HL-60/S4 (cell line): ENCODE results near the gene PBX3.

Experiments
- in situ Hi-C: fragments of 300-500 bp; cut with MboI; formaldehyde crosslinking; loops from 2 replicates; pipeline ENCODE4 v1.14.3; 2022; ENCODE audit warnings: low sequenced_read_pairs

Gene PBX3

GRCh38 chr9:125968714-125969374, 221.7 kb downstream of the PBX3 start:
- in situ Hi-C loops, result no loop called here

DNA sequence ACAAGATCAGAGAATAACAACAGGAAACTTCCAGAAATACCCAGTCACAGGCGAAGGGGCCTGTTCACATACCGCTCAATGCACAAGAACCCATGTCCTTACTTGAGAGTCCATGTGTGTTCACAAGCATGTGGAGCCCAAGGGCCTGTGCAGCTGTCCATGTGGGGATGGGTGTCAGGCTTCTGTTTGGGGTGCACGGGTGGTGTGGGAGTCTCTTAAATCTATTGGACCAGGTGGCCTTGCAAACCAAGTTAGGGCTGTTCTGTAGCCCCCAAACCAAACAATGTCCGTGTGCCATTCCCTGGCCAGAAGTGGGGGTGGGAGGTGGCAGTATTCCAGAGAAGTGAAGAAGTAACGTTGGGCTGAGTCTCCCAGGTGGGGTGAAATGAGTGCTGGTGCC, 222.3 kb downstream of the PBX3 start:
- in situ Hi-C loops, result no loop called here

GRCh38 chr9:125969868-125970267, 222.7 kb downstream of the PBX3 start:
- in situ Hi-C loops, result no loop called here

DNA sequence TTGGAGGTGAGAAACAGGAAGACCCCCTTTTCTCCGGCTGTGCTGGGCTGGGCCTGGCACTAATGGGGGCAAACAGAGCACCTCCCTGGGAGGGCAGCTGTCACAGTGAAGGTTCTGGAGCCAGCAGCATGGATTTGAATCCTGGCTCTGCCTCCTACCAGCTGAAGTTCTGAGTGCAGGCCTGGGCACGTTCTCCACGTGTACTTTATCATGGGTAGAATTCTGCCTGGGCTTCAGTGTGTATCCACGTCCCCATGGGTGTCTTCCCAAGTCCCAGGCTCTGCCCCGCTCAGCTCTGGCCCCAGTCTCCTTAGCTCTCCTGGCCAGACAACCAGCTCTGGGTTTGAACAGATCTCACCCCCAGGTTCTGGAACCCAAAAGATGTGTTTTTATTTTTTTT, 223.2 kb downstream of the PBX3 start:
- in situ Hi-C loops, result no loop called here

- in situ Hi-C loops, result no loop called here
These were observed 223.9 kb downstream of the PBX3 start for GRCh38 chr9:125971050-125971449.

DNA sequence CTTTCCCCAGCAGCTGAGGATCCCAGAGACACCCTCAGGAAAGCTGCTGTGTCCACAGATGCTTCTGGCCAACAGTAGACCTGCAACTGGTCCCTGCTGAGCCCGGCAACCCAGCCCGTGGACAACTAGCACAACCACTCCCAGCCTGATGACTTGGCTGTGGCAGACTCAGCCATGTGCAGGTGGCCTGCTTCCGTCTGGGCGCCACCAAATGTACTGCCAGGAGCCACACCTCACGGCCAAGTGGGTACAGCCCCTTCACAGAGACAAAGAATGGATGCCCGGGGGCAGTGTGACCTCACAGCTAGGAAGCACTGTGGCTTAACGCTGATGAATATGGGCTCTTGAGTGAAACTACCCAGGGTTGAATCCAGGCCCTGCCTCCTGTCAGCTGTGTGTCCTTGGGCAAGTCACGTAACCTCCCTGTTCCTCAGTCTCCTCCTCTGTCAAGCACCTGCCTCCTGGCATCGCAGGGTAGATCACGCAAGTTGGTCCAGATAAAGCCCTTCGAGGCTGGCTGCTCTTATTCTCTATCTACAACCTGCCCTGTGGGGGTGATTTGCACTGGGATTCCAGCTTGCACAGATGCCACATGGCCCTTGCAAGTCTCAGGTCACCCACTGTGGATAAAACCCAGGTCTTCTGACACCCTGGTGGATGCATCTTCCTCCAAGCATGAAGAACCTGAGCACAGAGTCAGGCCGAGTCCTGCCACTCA, 225.0 kb downstream of the PBX3 start:
- in situ Hi-C loops, result no loop called here

GRCh38 chr9:125973547-125973946, 226.4 kb downstream of the PBX3 start:
- in situ Hi-C loops, result no loop called here

DNA sequence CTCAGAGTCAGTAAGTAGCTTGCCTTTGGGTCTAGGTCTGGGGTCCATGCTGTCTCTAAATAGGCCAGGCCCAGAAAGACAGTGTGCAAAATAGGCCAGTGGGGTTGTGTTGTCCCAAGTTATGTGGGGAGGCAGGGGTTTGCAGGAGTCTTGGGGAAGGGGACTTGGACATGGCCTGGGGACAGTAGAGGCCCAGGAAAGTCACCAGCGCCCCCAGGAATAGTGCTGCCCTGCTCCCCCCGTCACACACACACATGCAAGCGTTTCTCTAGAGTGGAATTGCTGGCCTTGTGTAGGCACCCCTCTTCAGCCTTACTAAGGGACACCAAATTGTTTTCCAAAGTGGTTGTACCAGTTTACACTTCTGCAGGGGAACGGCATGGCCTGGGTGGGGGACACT, 227.5 kb downstream of the PBX3 start:
- in situ Hi-C loops, result no loop called here

DNA sequence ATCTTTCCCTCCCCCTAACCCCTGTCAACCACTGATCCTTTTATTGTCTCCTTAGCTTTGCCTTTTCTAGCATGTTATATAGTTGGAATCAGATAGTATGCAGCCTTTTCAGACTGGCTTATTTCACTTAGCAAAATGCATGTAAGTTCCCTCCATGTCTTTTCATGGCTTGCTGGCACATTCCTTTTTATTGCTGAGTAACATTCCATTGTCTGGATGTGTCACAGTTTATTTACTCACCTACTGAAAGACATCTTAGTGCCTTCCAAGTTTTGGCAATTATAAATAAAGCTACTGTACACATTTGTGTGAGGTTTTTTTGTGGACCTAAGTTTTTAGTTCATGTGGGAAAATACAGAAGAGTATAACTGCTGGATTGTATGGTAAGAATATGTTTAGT, 230.1 kb downstream of the PBX3 start:
- in situ Hi-C loops, result no loop called here

- in situ Hi-C loops, result no loop called here
These were observed 232.2 kb downstream of the PBX3 start for GRCh38 chr9:125979383-125979782.

DNA sequence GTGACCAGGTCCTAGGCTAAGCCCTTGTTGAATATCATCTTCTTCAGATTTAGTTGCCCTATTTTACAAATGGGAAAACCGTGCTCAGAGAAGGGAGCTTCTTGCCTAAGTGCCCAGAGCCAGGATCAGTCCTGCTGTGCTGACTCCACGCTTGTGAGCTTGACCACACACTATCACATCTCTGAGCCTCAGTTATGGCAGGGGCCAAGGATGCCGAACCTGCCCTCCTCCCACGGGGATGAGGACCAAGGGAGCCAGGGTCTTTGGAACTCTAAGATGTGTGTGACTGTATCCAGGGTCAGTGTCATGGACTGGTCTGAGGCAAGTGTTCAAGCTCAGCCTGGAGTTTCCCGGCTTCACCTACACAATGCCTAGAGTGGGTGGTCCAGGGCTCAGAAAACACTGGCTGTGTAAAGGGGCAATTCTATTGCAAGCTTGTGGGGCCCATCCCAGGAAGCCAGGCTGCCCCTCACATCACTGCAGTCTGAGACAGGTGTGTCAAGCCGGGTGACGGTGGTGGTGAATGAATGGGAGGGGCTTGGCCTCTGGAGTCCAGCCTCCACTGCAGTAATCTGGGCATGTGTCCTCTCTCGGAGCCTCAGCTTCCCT, 235.7 kb downstream of the PBX3 start:
- in situ Hi-C loops, result no loop called here

GRCh38 chr9:125983681-125984080, 236.5 kb downstream of the PBX3 start:
- in situ Hi-C loops, result no loop called here

DNA sequence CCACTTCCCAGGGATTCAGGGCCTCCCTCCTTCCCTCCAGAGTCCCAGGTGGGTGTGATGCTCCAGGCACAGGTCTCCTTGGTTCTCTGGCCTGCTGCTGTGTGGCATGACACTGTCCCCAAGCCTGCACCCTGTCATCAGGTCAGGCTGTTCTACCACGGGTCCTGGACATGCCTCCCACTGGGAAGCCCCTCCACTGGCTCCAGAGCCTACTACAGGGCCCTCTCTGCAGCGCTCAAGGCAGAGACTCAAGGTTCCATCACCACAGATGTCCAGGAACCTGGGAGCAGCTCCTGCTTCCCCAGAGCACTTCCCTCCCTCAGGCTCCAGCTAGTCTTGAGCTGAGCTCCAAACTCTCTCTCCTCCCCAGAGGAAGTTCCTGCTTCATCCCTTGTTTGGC, 237.3 kb downstream of the PBX3 start:
- in situ Hi-C loops, result no loop called here

DNA sequence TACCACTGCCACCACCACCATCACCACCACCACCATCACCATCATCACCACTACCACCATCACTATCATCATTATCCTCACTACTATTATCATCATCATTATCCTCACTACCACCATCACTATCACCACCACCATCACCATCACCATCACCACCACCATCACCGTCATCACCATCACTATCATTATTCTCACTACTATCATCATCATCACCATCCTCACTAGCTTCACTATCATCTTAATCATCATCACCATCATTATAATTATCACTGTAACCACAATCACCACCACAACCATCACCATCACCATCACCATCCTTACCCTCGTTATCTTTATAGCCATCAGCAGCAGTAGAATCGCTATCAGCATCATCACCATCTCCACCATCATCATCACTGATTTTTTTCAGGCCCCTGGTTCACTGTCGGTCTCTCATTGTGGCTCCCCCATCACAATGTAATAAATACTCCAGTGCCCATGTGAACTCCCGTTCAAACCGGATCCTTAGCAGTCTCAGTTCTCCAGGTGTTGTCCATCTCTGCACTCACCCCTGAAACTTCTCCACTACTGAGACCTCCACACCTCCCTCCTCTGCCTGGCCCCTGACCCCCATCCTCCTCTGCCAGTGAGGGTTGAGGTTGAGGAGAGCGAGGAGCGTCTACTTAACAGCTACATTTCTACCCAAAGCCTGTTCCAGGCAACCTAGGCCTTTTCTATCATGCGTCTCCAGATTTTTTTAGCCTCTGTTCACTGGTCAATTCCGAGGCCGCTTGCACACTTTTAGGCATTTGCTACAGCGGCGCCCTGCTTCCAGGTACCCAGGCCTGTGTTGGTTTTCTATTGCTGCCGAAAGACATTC, 238.2 kb downstream of the PBX3 start:
- in situ Hi-C loops, result no loop called here

DNA sequence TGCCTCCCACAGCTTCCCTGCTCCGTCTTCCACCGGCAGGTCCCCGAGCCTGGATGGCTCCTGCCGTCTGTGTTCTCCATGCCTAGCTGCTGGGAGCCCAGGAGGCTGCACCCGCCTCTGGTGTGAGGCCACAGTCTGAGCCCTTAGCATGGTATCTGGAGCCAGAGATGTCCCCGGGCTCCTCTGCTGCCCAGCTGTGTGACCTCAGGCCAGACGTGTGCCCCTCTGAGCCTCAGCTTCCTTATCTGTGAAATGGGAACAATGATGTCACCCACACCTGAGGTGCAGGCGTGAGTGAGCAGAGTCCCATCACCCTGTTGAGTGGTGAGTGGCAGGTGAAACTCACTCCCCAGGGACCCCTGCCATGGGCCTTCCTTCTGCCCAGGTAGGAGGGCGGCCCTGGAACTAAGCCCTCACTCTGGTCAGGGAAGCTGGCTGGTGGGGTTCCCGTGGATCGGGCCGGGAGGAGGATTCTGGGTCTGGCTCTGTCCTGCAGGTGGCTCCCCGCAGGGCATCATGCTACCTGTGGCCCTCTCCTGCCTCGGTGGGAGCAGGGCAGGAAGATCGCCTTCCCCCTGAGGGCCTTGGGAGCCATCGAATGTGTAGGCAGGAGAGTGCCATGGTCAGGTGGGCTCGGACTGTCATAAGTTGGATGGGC, 239.0 kb downstream of the PBX3 start:
- in situ Hi-C loops, result no loop called here

DNA sequence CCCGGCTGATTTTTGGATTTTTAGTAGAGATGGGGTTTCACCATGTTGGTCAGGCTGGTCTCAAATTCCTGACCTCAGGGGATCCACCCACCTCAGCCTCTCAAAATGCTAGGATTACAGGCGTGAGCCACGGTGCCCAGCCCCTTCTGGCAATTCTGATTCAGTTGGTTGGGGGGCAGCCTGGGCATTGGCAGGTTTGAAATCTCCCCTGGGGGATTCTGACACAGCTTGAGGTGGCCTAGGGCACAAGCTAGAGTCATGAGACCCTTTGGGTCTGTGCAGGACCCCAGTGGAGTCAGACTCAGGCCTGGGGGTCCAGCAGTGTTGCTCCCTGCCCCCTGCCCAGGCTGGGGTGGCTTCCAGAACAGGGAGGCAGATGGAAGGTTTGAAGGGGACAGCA, 239.8 kb downstream of the PBX3 start:
- in situ Hi-C loops, result no loop called here

- in situ Hi-C loops, result no loop called here
These were observed 240.2 kb downstream of the PBX3 start for GRCh38 chr9:125987420-125987819.

GRCh38 chr9:125988479-125989050, 241.4 kb downstream of the PBX3 start:
- in situ Hi-C loops, result no loop called here

DNA sequence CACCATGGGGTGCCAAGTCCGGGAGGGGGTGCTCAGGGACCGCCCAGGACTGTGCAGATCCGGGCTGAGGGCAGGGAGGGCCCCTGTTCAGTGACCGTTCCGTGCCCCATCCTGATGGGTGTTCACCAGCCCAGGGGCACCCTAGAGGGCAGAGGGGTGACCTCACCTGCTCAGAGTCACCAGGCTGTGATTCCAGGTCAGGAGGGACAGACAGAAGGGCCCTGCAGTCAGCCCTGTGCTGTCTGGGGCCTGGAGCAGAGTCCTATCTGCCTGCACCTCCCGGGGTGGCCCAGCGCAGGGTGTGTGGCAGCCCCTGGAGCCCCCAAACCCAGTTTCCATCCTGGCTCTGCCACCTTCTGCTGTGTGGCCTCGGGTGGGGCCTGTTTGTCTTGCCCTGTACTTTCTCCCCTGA, 241.9 kb downstream of the PBX3 start:
- in situ Hi-C loops, result no loop called here

GRCh38 chr9:125989524-125990180, 242.5 kb downstream of the PBX3 start:
- in situ Hi-C loops, result no loop called here
